Kasumi-1 (cell line): ENCODE measurements around the gene PARD3.

Experiments used
- DNase-seq, 2 experiments: peaks; one replicate each; lab custom pipeline; 2025; lab: John Stamatoyannopoulos, UW

Gene PARD3

GRCh38 chr10:34157501-34157900, 657.6 kb downstream of the PARD3 start:
- DNase-seq: no peak

- DNase-seq: no peak
These were observed 658.2 kb downstream of the PARD3 start for GRCh38 chr10:34156781-34157425.

GRCh38 chr10:34155812-34156211, 659.3 kb downstream of the PARD3 start:
- no peak for DNase-seq

DNA sequence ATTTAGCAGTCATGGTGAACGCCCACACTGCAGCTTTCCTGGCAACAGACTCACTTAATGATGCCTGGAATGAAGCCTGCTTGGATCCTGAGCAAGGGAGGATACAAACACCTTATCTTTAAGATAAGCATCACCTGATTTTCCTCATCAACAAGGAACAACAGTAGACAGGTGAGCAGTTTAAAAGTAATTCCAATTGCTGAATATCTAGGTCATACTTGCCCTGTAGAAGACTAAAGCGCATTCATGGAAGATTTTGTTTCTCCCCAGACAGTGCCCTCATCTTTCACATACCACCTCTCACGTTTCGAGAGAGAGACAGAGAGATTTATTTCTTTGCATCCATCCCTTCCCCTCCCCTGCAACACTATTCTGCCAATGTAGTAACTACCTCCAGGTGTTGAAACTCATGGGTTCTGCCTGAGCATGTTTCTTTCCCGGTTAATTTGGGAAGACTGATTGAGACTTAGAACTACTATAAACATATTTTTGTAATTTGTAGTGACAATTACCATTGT, 660.7 kb downstream of the PARD3 start:
- no peak for DNase-seq

GRCh38 chr10:34153663-34154382, 661.3 kb downstream of the PARD3 start:
- DNase-seq: no peak

GRCh38 chr10:34152434-34152833, 662.7 kb downstream of the PARD3 start:
- DNase-seq: no peak

DNA sequence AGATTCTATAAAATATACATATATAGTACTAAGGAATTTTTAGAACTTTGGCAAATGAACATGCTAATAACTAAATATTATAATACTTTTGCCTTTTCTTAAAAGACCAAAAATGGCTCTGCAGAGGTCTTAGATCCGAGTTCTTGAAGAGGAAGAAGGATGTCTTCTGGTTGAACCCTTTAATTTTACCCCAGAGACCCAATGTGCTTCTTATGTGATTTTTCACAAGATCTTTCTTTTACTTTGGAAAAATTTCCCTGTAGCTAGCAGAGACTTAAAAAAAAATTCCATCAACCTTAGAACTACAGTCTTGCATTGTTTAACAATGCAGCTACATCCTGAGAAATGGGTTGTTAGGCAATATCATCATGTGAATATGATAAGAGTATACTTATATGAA, 663.2 kb downstream of the PARD3 start:
- no peak for DNase-seq

- no peak for DNase-seq
These were observed 663.6 kb downstream of the PARD3 start for GRCh38 chr10:34151481-34151880.

DNA sequence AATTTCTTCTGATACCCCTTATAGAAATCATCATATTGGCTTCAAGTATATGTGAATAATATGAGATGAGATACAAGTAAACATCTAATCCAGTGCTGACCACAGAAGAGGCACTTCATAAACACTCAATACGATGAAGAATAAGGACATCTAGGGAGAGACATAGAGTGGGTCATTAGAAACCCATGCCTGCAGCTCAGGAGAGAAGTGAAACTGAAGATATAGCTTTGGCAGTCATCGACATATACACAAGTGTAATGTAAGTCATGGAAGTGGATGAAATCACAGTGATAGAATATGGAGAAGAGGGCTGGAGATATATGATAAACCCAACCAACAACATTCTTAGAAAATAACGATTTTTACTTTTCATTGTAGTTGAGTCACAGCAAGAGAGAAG, 665.0 kb downstream of the PARD3 start:
- DNase-seq: no peak

DNA sequence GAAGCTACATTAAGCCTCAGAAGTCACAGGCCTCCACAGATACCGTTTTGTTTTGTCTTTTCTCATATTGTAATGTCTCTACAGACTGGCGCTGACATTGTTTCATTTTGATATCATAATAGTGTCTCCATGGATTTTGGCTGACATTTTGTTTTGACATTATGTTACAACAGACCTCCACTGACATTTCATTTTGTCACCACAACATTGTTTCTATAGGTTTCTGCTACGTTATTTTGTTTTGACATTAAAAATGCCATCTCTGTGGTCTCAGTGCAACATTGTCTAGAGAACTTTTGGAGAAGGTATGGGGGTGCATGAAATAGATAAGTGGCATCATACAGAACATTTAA, 666.8 kb downstream of the PARD3 start:
- DNase-seq: no peak

GRCh38 chr10:34147641-34148304, 667.3 kb downstream of the PARD3 start:
- DNase-seq: no peak

- no peak for DNase-seq
These were observed 669.4 kb downstream of the PARD3 start for GRCh38 chr10:34145715-34146114.

DNA sequence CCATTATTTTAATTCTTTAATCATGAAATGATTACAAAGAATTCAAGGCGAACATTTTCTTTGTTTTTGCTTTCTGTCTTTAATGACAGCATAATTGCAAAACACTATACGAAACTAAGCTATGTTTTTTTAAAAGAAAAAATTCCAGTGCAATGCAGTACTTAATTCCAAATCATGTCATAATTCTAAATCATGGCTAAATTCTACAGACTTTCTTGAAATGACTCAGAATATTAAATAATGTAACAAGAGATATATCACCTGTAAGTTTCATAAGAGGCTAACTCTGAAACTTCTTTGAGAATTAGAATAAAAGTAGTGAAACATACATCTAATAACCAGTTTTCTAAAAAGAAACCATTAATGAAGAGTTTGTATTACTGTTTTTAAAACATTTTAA, 671.6 kb downstream of the PARD3 start:
- DNase-seq: no peak

GRCh38 chr10:34141032-34141680, 673.9 kb downstream of the PARD3 start:
- no peak for DNase-seq

- no peak for DNase-seq
These were observed 675.5 kb downstream of the PARD3 start for GRCh38 chr10:34139559-34139958.

- no peak for DNase-seq
These were observed 677.1 kb downstream of the PARD3 start for GRCh38 chr10:34137955-34138354.

DNA sequence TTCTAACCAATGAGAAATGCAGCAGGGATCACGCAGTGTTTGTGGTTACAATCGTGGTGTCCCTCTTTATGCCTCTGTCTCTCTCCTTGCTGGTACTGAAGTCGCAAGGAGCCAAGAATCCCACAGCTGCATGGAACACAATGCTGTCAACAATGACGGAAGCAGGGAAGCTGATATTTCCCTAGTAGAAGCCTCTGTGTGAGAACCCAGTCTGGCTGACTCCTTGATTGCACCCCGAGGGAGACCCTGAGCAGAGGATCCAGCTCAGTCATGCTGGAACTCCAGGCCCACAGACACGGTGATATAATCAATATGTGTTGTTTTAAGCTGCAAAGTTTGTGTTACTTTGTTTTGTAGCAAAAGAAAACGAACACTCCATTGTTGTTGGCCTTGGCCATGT, 677.9 kb downstream of the PARD3 start:
- DNase-seq: no peak

GRCh38 chr10:34135515-34135914, 679.6 kb downstream of the PARD3 start:
- DNase-seq: no peak

- no peak for DNase-seq
These were observed 680.5 kb downstream of the PARD3 start for GRCh38 chr10:34134602-34135001.

DNA sequence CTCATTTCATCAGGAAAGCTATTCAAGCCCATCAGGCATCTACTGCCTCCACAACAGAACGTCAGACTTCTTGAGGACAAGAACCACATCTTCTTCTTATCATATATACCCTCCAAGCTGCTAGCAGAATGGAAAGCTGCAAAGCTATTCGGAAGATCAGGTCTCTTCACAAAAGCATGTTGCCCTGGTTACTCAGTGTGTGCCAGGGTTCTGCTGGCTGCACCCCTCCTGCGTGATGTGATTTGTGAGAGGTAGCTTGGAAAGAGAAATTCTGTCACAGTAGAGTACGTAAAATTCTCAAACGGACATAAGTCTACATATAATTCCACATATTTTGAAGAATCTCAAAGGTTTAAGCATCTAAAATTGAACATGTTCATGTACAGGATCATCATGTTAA, 681.7 kb downstream of the PARD3 start:
- DNase-seq: no peak

- no peak for DNase-seq
These were observed 683.9 kb downstream of the PARD3 start for GRCh38 chr10:34131152-34131551.

GRCh38 chr10:34127676-34128075, 687.4 kb downstream of the PARD3 start:
- no peak for DNase-seq
